CD4-positive, CD25-positive, alpha-beta regulatory T cell (primary cell): ENCODE measurements around the gene SEM1. TPM values are rescaled to one million over a fixed set of nuclear protein-coding genes. Genes with fewer than 3 reads are reported as not detected.
"Not testable (repeated sequence)": the region's sequence is repeated elsewhere in the genome, so short reads cannot be mapped to it uniquely, and the experiment has no call there.

Source experiments
- ATAC-seq, 2 donors: fragments of 150-1000 bp; cut with Tn5 transposase; one replicate each; pipeline ENCODE4 v1.10.0; 2021; ENCODE audit warnings: low read depth in 2 of 2, moderate number of reproducible peaks in 2 of 2, moderate library complexity in 1 of 2
- DNase-seq, 3 donors: peaks; one replicate each; pipeline versions ENCODE4 v3.0.0 to v3.0.0-alpha.2; 2012 to 2022; ENCODE audit warnings: mixed read lengths in 1 of 3
- H3K27ac ChIP-seq: one replicate; pipeline ENCODE4 v1.7.0; 2013; ENCODE audit warnings: mild to moderate bottlenecking, low read length; ENCODE audit not compliant: insufficient read depth, poor library complexity, severe bottlenecking
- H3K27me3 ChIP-seq: one replicate; pipeline ENCODE4 v1.7.0; 2013; ENCODE audit warnings: low read length; ENCODE audit not compliant: control insufficient read depth, insufficient read depth
- H3K36me3 ChIP-seq: one replicate; pipeline ENCODE4 v1.7.0; 2013; ENCODE audit warnings: mild to moderate bottlenecking, low read length, moderate library complexity; ENCODE audit not compliant: control insufficient read depth, insufficient read depth
- H3K4me1 ChIP-seq: 2 replicates; pipeline ENCODE4 v1.7.0; 2013; ENCODE audit warnings: mild to moderate bottlenecking, low read length; ENCODE audit not compliant: insufficient read depth, control insufficient read depth, poor library complexity, severe bottlenecking
- H3K4me3 ChIP-seq: one replicate; pipeline ENCODE4 v1.7.0; 2013; ENCODE audit warnings: low read depth, mild to moderate bottlenecking, low read length, moderate library complexity
- H3K9me3 ChIP-seq, 2 experiments: 1 replicate in 1 of 2; 2 replicates in 1 of 2; pipeline ENCODE4 v1.7.0; 2013; ENCODE audit warnings: low read length in 2 of 2, mild to moderate bottlenecking in 1 of 2, moderate library complexity in 1 of 2; ENCODE audit not compliant: control insufficient read depth in 2 of 2
- H3K27ac Mint-ChIP-seq, 3 donors: one replicate each; pipeline ENCODE4 v1.8.0; 2020 to 2022; ENCODE audit warnings: mild to moderate bottlenecking in 3 of 3, mixed read lengths in 3 of 3, moderate library complexity in 2 of 3
- H3K27me3 Mint-ChIP-seq: one replicate; pipeline ENCODE4 v1.8.0; 2022; ENCODE audit warnings: mild to moderate bottlenecking, mixed read lengths
- H3K36me3 Mint-ChIP-seq: one replicate; pipeline ENCODE4 v1.8.0; 2020; ENCODE audit warnings: mixed read lengths
- H3K4me1 Mint-ChIP-seq, 4 donors: one replicate each; pipeline ENCODE4 v1.8.0; 2020 to 2022; ENCODE audit warnings: mixed read lengths in 4 of 4, mild to moderate bottlenecking in 1 of 4
- H3K4me3 Mint-ChIP-seq, 4 donors: one replicate each; pipeline ENCODE4 v1.8.0; 2020 to 2022; ENCODE audit warnings: mild to moderate bottlenecking in 4 of 4, mixed read lengths in 4 of 4, moderate library complexity in 3 of 4
- H3K9me3 Mint-ChIP-seq, 7 donors: one replicate each; pipeline ENCODE4 v1.8.0; 2020 to 2022; ENCODE audit warnings: mixed read lengths in 7 of 7, mild to moderate bottlenecking in 3 of 7, moderate library complexity in 2 of 7
- polyA plus RNA-seq, 4 donors: library from polyadenylated mRNA; unstranded; fragments of 300-500 nt; fragmentation: Illumina TruSeq; gene quantifications; one replicate each; pipeline ENCODE4 v1.2.3, GENCODE V29; 2021
- total RNA-seq: library from RNA; stranded (reverse); gene quantifications from one replicate; pipeline ENCODE4 v1.2.3, GENCODE V29; 2022

The SEM1 gene
- total and polyA plus RNA-seq, 5 donors from 2014 or later = 20.4 to 202 (median 136) TPM

DNA sequence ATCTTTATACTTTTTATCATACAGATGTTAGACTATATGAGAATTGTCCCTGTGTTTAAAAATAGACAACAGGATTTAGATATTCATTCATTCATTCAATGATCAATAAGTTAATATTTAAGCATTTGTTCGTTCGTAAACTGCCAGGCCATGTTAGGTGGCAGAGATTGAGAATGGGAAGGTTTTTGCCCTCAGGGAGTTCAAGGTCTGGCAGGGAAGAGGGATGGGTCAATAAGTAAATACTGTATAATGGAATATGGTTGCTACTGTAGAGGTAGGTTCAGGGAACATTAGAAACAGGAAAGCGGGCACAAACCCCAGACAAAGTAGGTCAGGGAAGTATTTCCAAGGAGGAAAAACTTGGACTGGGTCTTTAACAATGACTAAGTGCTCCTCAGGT lies 64.6 kb downstream of the SEM1 start:
- H3K36me3 Mint-ChIP-seq = peaks cover 18% of the 10 kb centered on the region
- no peak for DNase-seq
- no peak for ATAC-seq

DNA sequence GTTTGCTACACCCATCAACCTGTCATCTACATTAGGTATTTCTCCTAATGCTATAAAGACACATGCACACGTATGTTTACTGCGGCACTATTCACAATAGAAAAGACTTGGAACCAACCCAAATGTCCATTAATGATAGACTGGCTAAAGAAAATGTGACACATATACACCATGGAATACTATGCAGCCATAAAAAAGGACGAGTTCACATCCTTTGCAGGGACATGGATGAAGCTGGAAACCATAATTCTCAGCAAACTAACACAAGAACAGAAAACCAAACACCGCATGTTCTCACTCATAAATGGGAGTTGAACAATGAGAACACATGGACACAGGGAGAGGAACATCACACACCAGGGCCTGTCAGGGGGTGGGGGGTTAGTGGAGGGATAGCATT lies 66.2 kb downstream of the SEM1 start:
- not testable (repeated sequence) for DNase-seq, H3K4me3 ChIP-seq, H3K4me1 Mint-ChIP-seq, H3K4me3 Mint-ChIP-seq, H3K36me3 ChIP-seq, H3K9me3 Mint-ChIP-seq, ATAC-seq, H3K27me3 ChIP-seq, H3K27ac ChIP-seq, H3K9me3 ChIP-seq, H3K27ac Mint-ChIP-seq, H3K27me3 Mint-ChIP-seq, H3K4me1 ChIP-seq
- H3K36me3 Mint-ChIP-seq = peaks cover 11% of the 10 kb centered on the region

More for the DNA sequence above, 64.6 kb downstream of the SEM1 start:
- H3K36me3 ChIP-seq = no peaks in the 10 kb centered on the region
- Mint-ChIP-seq H3K27me3 (peaks cover 4% of the 10 kb centered on the region), H3K27ac (no peak overlapping the region), H3K4me3 (no peak overlapping the region), H3K9me3 (peaks cover 0 to 9% (median 0%) of the 10 kb centered on the region in 7 donors), H3K4me1 (peaks cover 0 to 3% (median 0%) of the 10 kb centered on the region in 4 donors)
- no peaks in the 10 kb centered on the region for H3K27me3 ChIP-seq
- H3K9me3 ChIP-seq = no peaks in the 10 kb centered on the region
- no peak overlapping the region for H3K27ac ChIP-seq
- no peak overlapping the region for H3K4me3 ChIP-seq
- no peaks in the 10 kb centered on the region for H3K4me1 ChIP-seq

DNA sequence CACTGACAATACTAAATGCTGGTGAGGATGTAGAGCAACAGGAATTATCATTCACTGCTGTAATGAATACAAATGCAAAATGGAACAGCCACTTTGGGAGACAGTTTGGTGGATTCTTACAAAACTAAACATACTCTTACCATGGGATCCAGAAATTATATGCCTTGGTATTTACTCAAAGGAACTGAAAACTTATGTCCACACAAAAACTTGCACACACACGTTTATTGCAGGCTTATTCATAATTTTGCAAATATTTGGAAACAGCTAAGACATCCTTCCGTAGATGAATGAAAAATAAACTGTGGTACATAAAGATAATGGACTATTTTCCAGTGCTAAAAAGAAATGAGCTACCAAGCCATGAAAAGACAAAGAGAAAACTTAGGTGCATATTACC lies 69.6 kb downstream of the SEM1 start:
- H3K4me1 ChIP-seq = no peaks in the 10 kb centered on the region
- no peak overlapping the region for H3K4me3 Mint-ChIP-seq
- H3K27me3 ChIP-seq = no peaks in the 10 kb centered on the region
- no peak overlapping the region for H3K27ac ChIP-seq
- no peak for DNase-seq
- no peak for ATAC-seq
- no peaks in the 10 kb centered on the region for H3K27me3 Mint-ChIP-seq
- no peak overlapping the region for H3K27ac Mint-ChIP-seq
- no peaks in the 10 kb centered on the region for H3K9me3 ChIP-seq
- no peaks in the 10 kb centered on the region for H3K4me1 Mint-ChIP-seq
- no peaks in the 10 kb centered on the region for H3K36me3 ChIP-seq
- H3K36me3 Mint-ChIP-seq = peaks cover 6% of the 10 kb centered on the region
- H3K4me3 ChIP-seq = no peak overlapping the region
- H3K9me3 Mint-ChIP-seq = peaks cover 0 to 9% (median 0%) of the 10 kb centered on the region in 7 donors
